Kidney glomerular epithelial cell (primary cell): Measurements from ENCODE around the gene BDNF.
"Not testable (repeated sequence)": the region's sequence is repeated elsewhere in the genome, so short reads cannot be mapped to it uniquely, and the experiment has no call there.

Source experiments
- DNase-seq: peaks from one replicate; lab custom pipeline; 2025; lab: John Stamatoyannopoulos, UW

Gene BDNF

DNA sequence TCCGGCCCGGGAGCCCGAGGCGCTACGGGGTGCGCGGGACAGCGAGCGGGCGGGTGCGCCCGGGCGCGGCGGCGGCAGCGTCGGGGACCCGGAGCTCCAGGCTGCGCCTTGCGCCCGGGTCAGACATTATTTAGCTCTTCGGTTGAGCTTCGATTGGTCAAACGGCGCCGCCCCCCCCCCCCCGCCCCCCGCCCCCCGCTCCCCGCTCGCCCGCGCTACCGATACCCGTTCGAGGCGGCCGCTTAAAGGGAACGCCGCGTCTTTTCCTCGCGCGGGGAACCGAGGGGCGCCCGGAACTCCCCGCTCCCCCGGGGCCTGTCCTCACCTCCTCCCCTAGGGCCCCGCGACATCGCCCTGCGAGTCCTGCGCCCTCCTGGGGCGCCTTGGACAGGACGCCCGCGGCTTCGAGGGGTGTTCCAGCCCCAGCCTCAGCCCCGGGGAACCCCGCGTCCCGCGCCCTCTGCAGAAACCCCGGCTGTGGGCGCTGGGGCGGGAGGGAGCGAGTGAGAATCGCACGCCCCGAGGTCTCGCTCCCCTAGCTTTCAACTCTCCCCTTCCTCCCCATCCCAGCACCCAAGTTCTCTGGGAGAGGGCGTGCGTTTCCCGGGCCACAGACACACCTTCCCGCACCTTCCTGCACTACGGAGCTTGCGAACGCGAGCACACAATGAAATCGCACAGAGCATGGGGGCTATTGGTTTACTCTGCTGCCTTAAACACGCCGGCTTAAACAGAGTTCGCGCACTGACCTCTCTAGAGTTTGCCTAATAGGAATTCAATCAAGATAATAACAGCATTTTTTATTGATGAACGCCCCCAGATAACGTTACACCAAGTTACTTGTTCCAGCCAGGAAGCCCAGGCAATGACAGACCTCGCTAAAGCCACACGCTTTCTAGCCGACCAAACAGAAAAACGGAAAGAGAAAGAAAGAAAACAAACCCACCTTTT lies at the start of gene BDNF:
Gene BDNF, minus strand, starts transcription at position 105 of the 951 bp plus-strand sequence. CDS start 41,891 bp downstream, outside the sequence.
- DNase-seq = peak; percentile 59

DNA sequence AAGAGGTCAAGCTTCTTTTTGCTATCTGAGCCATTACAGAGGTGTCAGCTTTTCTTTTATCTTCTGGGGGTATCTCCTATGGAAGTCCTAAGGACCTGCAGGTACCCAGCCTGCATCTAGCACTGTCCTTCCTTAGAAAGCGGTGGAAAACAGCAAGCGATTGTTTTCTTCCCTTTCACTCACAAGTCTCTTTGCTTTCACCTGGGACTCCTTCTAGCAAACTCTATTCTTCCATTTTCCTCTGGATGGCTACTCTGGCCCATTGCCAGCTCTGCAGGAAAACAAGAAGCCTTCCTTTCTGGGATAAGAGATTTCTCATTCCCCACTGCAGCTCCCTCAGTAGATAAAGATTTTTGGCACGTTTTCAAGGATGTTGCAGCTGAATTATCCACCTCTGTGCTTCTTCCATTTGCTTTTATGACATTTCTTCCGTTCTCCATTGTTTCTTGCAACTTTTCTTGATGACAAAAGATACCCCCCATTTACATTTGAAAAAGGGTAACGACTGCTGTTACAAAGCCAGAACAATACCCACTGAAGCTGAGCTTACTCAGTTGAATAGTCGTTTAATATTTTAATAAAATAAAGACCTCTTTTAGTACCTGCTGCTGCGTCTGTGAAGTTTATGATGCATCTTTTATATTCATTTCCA lies 40.2 kb upstream of the BDNF start:
- DNase-seq = no peak

DNA sequence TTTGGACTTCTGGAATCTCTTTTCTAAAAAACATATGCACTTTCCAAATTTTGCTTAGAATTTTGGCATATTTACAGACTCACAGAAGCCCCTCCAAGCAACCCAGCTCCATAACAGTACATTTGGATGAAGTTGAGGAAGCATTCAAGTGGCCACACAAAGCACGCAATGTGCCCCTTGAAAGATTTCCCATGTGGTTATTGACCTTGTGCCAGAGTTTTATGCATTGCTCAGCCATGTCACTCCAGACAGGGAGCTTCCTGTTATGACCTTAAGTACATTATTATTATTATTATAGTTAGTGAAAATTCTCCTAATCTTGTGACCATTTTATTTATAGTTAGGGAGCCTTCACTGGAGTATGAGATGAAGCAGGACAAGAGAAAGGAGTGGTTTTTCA lies 35.0 kb upstream of the BDNF start:
- no peak for DNase-seq

DNA sequence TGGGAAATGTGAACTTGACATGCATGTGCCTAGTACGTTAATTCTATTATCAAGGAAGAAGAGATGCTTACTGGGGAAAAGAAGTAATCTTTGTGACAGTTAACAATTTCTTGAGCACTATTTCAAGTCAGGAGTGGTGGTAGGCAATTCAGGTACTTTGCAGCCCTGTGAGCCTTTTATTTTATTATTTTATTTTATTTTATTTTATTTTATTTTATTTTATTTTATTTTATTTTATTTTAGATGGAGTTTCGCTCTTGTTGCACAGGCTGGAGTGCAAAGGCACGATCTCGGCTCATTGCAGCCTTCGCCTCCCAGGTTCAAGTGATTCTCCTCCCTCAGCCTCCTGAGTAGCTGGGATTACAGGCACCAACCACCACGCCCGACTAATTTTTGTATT lies 31.5 kb upstream of the BDNF start:
- not testable (repeated sequence) for DNase-seq

DNA sequence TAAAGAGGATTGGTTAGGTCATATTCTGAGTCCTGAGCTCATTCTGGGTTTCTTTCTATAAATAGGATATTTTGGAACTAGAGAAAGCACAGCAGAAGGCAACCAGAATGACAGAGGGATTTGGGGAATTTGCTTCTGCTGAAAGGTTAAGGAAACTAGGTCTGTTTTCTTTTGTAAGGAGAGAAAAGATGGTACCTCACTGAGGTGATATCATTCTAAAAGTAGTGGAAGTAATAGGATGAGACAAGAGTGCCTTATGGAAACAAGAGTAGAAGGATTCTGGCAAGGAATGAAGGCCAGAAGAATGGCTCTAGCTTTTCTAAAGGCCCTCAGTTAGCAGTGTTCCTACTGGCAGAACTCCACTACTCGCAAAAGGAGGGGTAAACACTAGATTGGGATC lies 26.7 kb upstream of the BDNF start:
- DNase-seq = no peak

DNA sequence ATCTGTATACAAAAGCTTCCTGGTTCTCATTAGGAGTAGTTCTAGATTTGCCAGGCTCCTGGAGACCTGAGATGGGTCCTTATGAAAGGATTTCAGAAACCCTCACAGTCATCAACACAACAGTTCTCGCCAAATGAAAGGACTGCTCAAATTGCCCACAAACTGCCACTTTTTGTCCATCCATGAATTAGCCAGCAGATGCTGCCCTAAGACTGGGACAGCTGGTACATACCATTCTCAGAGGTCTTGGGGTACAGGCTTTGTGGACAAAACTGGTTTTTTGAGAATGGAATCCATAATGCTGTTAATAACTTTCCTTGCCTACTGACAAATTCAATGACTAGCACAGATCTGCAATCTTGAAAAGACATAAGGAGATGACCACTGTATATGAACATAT lies 23.4 kb upstream of the BDNF start:
- no peak for DNase-seq

DNA sequence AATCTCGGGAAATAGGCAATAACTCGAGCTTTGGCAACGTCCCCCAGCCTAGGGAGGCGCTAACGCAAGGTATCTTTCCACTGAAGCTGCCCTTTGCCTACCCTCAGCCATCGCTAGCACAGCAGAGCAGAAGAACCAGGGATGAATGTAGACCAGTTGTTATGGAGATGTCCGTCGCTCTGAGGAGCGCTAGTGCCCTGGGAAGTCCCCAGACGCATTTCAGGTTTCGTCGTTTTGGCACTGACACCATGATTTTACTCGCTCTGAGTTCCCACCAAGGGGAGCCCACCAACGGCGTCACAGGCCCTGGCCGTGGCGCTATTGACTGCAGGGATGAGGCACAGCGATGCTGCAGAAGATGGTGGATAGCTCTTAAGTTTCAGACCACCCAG lies 22.7 kb upstream of the BDNF start:
- no peak for DNase-seq

DNA sequence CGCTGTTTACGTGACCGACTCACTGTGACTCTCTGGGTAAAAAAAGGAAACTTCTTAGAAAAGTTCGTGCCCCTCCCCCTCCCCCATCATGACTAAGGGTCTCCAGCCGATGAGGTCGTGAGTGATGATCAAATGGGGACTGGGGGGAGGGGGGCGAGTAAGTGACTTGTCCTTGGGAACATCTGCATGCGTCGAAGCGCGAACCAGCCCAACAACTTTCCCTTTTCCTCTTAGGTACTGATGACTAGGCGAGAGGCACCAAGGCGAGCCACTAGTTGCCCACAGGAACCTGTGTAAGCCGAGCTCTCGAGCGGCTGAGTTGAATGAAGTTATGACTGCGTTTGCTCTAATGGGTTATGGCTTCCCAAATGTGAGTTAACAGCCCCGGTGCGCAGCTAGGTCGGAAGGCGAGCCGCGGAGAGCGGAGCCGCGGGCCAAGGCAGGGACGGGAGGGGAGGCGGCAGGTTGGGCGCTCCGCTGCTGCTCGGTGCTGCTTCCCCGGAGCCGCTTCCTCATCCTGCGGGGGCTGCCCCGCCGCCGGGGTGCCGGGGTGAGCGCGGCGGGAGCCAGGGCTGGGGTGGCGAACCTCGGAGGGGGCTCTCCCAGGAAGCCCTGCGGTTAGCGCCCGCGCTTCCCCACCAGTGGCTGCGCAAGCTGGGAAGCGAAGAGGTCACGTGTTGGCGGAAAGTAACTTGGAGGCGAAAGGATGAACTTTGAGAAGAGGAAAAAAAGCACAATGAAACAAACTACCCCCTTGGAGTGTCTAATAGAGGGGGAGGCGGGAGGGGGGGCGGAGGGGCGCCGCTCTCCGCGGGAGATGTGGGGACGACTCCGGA lies 22.1 kb upstream of the BDNF start:
- DNase-seq = peak; percentile 7

DNA sequence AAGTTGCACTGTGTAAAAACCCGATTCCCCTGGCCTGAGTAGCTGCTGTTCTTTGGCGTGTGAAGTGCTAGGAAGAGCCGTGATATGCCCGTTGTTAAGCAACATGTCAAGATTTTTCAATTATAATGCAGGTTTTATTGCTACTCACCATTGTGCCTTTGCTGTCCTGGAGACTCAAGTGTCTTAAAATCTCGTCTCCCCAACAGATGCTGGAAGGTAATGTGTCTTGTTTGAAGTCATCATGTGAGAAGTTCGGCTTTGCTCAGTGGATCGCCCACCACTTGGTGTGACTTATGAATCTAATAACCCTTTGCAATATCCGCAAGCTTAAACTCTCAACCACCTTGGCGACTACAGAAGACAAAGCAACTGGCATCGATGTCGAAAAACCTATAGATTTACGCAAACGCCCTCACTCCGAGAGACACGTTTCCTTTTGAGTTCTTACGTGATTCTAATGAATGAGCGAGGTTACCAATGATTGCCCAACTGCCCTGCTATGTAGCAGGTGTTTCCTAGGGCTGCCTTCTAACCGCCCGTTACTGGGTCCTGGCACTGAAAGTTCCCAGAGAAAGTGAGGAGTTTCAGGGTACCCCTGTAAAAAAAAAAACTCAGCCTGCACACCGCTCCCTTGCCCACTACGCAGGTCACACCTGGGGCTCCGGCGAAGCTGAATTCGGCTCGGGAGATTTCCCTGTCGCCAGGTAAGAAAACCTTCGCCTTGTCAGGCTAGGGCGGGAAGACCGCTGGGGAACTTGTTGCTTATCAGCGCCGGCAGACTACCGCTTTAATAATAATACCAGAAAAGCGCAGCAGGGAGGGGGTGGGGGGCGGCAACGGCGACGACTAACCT lies 21.2 kb upstream of the BDNF start:
- DNase-seq = no peak

DNA sequence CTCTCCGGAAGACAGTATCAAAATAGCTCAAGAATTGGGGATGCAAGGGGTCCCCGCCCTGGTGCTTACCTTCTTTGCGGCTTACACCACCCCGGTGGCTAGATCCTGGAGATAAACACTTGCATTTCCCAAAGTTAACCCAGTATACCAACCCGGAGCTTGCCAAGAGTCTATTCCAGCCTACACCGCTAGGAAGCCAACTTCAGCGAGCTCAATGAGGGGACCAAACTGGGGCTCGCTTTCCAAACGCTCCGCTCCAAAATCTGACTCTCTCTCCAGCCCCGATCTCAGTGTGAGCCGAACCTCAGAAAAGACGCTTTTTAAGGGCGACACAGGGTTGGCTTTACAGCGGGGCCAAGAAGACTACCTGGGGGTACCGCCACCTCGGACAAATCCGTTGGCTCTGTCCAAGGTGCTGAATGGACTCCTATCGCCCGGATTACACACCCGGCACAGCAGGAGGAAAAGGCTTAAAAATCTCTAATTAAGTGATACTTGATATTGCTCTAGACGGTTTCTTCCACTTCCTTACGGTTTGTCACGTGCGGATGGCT lies 20.1 kb upstream of the BDNF start:
- DNase-seq = peak; percentile 50

DNA sequence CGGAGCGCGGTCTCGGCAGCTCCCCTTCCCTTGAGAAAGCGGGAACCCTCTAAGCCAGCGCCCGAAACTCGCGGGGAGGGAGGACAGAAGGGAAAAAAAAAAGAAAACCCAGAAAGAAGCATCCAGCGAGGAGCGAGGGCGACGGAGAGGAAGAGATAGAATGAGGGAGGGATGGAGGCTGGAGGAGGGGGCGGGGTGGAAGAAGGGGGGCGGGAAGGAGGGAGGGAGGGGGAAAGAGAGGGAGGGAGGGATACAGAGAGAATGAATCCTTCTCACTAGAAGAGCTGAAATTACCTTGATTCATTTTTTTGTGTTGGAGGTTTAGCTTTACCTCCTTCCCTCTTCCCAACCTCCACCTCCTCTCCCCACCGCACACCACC lies 19.3 kb upstream of the BDNF start:
- DNase-seq = no peak

DNA sequence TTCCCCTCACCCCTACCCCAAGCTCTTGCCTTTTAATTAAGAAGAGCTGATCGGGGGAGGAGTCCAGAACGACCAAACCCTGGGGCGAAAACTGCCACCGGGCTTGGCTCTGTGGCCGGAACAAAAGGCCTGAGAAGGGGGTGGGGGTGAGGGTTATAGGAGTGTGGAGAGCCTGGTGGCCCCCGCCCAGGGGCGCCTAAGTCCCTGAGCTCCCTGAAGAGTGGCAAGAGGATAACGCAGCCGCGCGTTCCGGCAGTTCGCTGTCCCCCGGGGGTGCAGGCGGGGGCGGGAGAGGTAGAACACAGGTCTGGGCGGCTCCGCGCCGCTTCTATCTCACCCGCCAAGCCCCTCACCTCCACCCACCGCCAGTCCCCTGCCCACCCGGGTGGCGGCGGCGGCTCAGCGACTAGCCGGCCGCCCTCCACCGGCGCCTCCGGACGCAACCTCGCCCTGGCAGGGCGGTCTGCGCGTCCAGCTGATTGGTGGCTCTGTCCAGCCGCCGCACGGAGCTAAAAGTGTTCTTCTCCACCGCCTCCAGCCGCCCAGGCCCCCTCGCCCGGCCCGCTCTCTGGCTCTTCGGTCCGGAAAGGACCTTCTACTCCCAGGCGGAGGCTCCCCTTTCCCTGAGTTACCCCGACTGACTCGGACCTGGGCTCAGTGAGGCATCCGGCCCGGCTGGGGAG lies 18.7 kb upstream of the BDNF start:
- DNase-seq = no peak

DNA sequence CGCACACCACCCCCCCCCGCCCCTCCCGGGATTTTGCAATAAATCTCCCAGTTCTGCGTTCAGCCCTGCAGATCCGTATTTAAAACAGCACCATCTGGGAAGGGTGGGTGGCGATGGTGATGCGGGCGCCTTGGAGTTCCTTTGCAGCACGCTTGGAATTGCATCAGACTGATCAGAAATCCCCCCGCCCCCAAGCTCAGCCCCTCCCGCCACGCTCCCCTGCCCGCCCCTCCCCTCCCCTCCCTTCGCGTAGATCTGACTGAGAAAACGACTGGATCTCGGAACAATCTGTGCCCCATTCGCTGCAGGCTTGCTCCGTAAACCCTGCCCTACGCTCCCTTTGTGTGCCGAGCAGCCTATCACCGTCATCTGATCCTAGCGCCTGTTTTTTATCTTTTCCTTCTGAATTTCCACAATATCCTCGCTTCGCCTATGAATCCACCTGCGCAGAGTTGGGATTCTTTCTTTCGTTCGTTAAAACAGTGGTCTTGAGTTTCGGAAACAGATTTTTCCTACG lies 18.1 kb upstream of the BDNF start:
- peak; percentile 66 for DNase-seq

DNA sequence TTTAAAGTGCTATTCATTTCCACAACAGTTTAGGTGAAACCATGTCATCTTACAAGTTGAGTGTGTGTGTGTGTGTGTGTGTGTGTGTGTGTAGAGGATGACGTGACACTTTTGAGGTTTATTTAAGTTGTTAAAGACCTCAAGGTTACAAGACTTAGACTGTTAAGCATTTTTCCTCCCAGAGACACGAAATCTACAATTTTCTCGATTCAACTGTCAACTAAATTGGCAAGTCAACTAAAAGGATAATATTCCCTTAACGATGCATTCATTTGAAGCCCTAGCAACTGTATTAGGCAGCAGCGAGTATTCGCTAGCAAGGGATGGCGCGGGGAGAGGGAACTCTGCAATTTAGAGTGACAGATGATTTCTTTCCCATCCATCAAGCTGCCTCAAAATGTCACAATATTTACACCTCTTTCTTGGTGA lies 17.6 kb upstream of the BDNF start:
- DNase-seq = no peak

DNA sequence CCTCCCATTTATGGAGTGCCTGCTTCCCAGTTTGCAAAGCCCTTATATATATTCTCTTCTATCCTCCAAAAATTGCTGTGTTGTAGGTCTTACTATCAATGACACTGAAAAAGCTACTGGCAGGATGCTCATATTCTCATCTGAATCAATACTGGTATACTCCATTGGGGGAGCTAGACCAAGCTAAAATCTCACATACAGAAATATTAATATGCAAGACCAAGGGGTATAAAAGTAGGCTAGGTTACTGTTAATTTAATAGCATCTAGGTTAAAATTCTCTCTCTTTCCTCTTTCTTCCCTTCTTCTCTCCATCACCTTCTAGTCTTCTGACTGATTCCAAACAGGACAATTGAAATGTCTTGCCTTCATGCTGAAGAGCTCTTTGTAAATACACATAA lies 17.1 kb upstream of the BDNF start:
- no peak for DNase-seq

DNA sequence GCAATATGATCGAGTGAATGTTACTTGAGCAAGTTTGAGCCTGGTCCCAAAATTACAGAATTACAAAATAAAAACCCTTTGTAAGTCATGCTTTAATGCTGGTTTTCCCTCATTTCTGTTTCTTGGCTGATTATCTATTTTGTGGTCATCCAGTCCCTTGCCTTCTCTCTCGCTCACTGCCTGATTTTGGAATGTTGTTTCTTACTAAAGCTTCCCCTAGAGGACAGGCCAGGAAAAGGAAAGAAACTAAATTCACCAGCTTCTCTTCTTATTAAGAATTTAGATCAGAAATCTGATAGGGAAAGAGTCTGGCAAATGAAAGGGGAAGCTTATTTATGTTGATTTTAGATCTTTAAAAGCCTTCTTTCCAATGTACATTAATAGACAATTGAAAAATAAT lies 16.6 kb upstream of the BDNF start:
- peak; percentile 2 for DNase-seq

DNA sequence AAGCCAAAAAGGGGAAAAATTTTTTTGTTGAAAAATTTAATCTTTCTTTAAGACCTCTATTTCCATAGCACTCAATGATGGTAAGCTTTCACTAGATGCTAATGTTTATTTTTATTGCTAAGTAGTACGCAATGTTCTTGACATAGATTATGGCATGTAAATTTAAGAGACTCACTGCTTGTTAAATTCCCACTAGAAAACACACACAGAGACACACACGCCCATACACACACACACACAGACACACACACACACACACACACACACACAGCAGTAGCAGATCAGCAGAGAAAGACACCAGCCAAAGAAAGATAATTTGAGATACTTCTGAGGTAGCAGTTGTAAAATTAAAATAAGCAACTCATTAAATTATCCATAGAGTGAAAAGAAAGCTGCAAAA lies 16.0 kb upstream of the BDNF start:
- no peak for DNase-seq

DNA sequence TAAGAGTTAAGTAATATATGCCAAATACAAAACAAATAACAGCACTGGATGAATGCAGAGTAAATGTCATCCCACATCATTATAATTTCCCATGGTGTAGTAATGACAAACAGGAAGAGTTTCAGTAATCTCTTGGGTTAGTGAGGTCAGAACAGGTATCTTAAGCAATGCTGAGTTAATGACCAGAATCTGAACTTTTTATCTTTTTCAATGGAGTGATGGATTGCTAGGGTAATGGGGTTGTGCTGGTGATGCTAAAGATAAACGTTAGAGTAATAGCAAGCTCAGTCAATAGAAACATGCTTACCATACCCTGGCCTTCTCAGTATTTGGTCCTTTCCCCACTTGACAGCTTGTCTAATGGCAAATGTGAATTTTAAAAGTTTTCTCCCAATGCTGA lies 11.5 kb upstream of the BDNF start:
- DNase-seq = no peak

DNA sequence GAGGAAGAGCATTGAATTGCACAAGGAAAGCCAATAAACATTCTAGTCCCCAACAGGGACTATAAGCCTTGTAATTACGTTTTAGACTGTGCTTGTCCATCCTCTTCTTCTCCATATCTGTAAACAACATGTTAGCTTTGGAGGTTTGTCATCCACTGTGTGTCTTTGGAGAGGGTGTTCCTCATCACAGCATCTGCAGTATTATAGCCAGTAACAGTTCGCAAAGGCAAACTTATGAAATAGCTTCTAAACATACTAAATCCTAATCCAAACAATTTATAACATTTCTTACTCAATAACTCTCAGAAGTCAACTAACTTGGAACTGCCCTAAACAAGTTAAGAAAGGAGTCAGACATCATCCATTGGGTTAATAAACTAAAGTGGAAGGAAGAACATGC lies 10.3 kb upstream of the BDNF start:
- DNase-seq = no peak

DNA sequence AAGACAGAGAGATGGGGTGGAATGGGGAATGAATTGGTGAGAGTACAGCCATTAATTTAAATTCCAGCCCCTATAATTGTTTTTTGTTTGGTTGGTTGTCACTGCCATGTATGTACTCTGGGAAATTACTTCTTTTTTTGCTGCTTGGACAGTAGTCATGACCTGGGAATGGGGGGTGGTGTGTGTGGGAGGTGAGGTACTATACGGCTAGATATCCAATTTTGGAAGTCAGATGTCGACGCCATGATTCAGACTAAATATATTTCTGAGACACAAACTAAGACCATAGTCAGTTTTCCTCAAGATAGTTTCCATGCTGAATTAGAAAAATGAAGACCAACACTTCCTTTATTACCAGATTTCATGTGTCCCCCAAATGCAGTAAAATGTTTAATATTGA lies 7.4 kb upstream of the BDNF start:
- DNase-seq = no peak
